Measurements from ENCODE around the gene FAM168B. TPM values are rescaled to one million over a fixed set of nuclear protein-coding genes. Genes with fewer than 3 reads are reported as not detected.

The FAM168B gene
- polyA plus RNA-seq, 1 donor (not counting 4 experiments of a cell fraction or from before 2014, with no cell fraction given), result 50.8 TPM

DNA sequence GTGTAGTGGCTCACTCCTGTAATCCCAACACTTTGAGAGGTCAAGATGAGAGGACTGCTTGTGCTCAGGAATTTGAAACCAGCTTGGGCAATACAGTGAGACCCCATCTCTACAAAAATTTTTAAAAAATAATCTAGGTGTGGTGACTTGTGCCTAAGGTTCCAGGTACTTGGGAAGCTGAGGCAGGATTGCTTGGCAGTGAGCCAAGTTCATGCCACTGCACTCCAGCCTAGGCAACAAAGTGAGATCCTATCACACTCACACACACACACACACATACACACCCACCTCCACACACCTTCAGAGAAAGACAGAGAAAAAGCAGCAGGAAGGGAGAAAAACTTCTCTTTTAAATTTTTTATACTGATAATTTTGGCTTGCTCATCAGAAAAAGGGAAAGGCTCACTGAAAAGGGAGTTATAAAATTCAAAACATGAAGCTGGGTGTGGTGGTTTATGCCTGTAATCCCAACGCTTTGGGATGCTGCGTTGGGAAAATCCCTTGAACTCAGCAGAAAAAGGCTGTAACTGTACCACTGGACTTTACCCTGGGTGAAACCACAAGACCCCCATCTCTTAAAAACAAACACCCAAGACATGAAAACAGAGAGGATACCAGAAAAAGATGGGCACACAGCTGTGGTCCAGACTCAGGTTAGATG lies 25.7 kb downstream of the FAM168B start:
- Histone ChIP-seq H3K27ac (ENCODE audit: control insufficient read depth, insufficient read depth, low read length) (no peak overlapping the region), H3K27me3 (ENCODE audit: control insufficient read depth, extremely low read depth, insufficient read depth, low read length) (no peaks in the 10 kb centered on the region), H3K9me3 (ENCODE audit: control insufficient read depth, low read depth, low read length) (no peaks in the 10 kb centered on the region), H3K9ac (ENCODE audit: control insufficient read depth, extremely low read depth, insufficient read depth, low read length) (no peak overlapping the region), H3K36me3 (ENCODE audit: control insufficient read depth in 2 of 2, extremely low read depth in 1 of 2, insufficient read depth in 2 of 2, low read length in 2 of 2) (peaks cover 16 to 35% of the 10 kb centered on the region in 2 experiments), H3K4me1 (ENCODE audit: control insufficient read depth, extremely low read depth, insufficient read depth, low read length) (no peaks in the 10 kb centered on the region), H3K9me1 (ENCODE audit: control insufficient read depth, extremely low read depth, insufficient read depth, low read length) (no peaks in the 10 kb centered on the region), H3K79me2 (ENCODE audit: control insufficient read depth, insufficient read depth, low read length) (peaks cover 91% of the 10 kb centered on the region), H4K20me1 (ENCODE audit: control insufficient read depth, extremely low read depth, insufficient read depth, low read length) (peaks cover 9% of the 10 kb centered on the region), H3K4me2 (ENCODE audit: control insufficient read depth, extremely low read depth, insufficient read depth, low read depth, low read length) (no peak overlapping the region), H3K4me3 (ENCODE audit: control insufficient read depth in 2 of 3, extremely low read depth in 1 of 3, insufficient read depth in 2 of 3, low read depth in 1 of 3, low read length in 3 of 3) (no peak overlapping the region), H2AFZ (ENCODE audit: control insufficient read depth, low read length) (no peak overlapping the region)
- DNase-seq (ENCODE audit: low read depth, low spot score) (no peak), FAIRE-seq (no peak)
- TF ChIP-seq CTCF (optimal IDR thresholded peaks at IDR 0.05 in 1 of 3, IDR thresholded peaks at IDR 0.05 in 1 of 3, conservative IDR thresholded peaks at IDR 0.05 in 1 of 3; ENCODE audit: extremely low read depth in 1 of 3, insufficient read depth in 2 of 3, low read length in 3 of 3) (no peak), EZH2 (IDR thresholded peaks at IDR 0.05; ENCODE audit: low read length) (no peak)
- dilution Hi-C loops (cut with MboI; ENCODE audit: extremely low pct_ligation_motif_present, low sequenced_read_pairs), result no loop called here

- Histone ChIP-seq H3K36me3 (ENCODE audit: control insufficient read depth in 2 of 2, extremely low read depth in 1 of 2, insufficient read depth in 2 of 2, low read length in 2 of 2) (peaks cover 13 to 17% of the 10 kb centered on the region in 2 experiments), H2AFZ (ENCODE audit: control insufficient read depth, low read length) (no peak overlapping the region)
Observed at GRCh38 chr2:131064589-131065512, 28.4 kb downstream of the FAM168B start.

More at GRCh38 chr2:131064589-131065512, 28.4 kb downstream of the FAM168B start:
- Histone ChIP-seq H4K20me1 (ENCODE audit: control insufficient read depth, extremely low read depth, insufficient read depth, low read length) (peaks cover 9% of the 10 kb centered on the region), H3K9ac (ENCODE audit: control insufficient read depth, extremely low read depth, insufficient read depth, low read length) (no peak overlapping the region), H3K79me2 (ENCODE audit: control insufficient read depth, insufficient read depth, low read length) (peaks cover 92% of the 10 kb centered on the region), H3K27ac (ENCODE audit: control insufficient read depth, insufficient read depth, low read length) (no peak overlapping the region), H3K27me3 (ENCODE audit: control insufficient read depth, extremely low read depth, insufficient read depth, low read length) (no peaks in the 10 kb centered on the region), H3K9me1 (ENCODE audit: control insufficient read depth, extremely low read depth, insufficient read depth, low read length) (no peaks in the 10 kb centered on the region), H3K4me1 (ENCODE audit: control insufficient read depth, extremely low read depth, insufficient read depth, low read length) (peaks cover 4% of the 10 kb centered on the region), H3K4me3 (ENCODE audit: control insufficient read depth in 2 of 3, extremely low read depth in 1 of 3, insufficient read depth in 2 of 3, low read depth in 1 of 3, low read length in 3 of 3) (no peak overlapping the region), H3K4me2 (ENCODE audit: control insufficient read depth, extremely low read depth, insufficient read depth, low read depth, low read length) (no peak overlapping the region), H3K9me3 (ENCODE audit: control insufficient read depth, low read depth, low read length) (no peaks in the 10 kb centered on the region)
- DNase-seq (ENCODE audit: low read depth, low spot score) (no peak), FAIRE-seq (no peak)
- TF ChIP-seq CTCF (optimal IDR thresholded peaks at IDR 0.05 in 1 of 3, IDR thresholded peaks at IDR 0.05 in 1 of 3, conservative IDR thresholded peaks at IDR 0.05 in 1 of 3; ENCODE audit: extremely low read depth in 1 of 3, insufficient read depth in 2 of 3, low read length in 3 of 3) (no peak), EZH2 (IDR thresholded peaks at IDR 0.05; ENCODE audit: low read length) (no peak)
- dilution Hi-C loops (cut with MboI; ENCODE audit: extremely low pct_ligation_motif_present, low sequenced_read_pairs), result no loop called here

Data from keratinocyte (primary cell).